Stimulated activated memory B cell treated with anti-CD40 and anti-IgM and Interleukin-4, amounts not matched to agents 10 μg/mL and 1 μg/mL and 100 μg/mL, for 72 hours (primary cell): Measurements from ENCODE around the gene GPR151.
A peak's percentile ranks its signal among the peaks of the same experiment; 100 is the strongest.

ENCODE experiments used
- ATAC-seq: fragments of 150-1000 bp; cut with Tn5 transposase; 2 replicates; pipeline ENCODE4 v1.10.0; 2021
- H3K27ac Mint-ChIP-seq: one replicate; pipeline ENCODE4 v1.8.0; 2022; ENCODE audit warnings: mild to moderate bottlenecking, mixed read lengths
- H3K27me3 Mint-ChIP-seq: one replicate; pipeline ENCODE4 v1.8.0; 2022; ENCODE audit warnings: mixed read lengths
- H3K36me3 Mint-ChIP-seq: one replicate; pipeline ENCODE4 v1.8.0; 2022; ENCODE audit warnings: mixed read lengths
- H3K4me1 Mint-ChIP-seq: one replicate; pipeline ENCODE4 v1.8.0; 2022; ENCODE audit warnings: mixed read lengths
- H3K4me3 Mint-ChIP-seq: one replicate; pipeline ENCODE4 v1.8.0; 2022; ENCODE audit warnings: mild to moderate bottlenecking, moderate library complexity, mixed read lengths
- H3K9me3 Mint-ChIP-seq: one replicate; pipeline ENCODE4 v1.8.0; 2022; ENCODE audit warnings: mixed read lengths

Gene GPR151

GRCh38 chr5:146533260-146533857 lies 17.4 kb upstream of the GPR151 start:
- Mint-ChIP-seq H3K27ac (no peak overlapping the region), H3K36me3 (no peaks in the 10 kb centered on the region), H3K4me1 (peaks cover 7% of the 10 kb centered on the region), H3K27me3 (no peaks in the 10 kb centered on the region), H3K4me3 (no peak overlapping the region), H3K9me3 (no peaks in the 10 kb centered on the region)
- ATAC-seq, result peak; percentile 78

- ATAC-seq, result peak; percentile 42
- H3K4me1 Mint-ChIP-seq, result peaks cover 7% of the 10 kb centered on the region
- no peaks in the 10 kb centered on the region for H3K36me3 Mint-ChIP-seq
- no peak overlapping the region for H3K4me3 Mint-ChIP-seq
- no peaks in the 10 kb centered on the region for H3K9me3 Mint-ChIP-seq
- no peak overlapping the region for H3K27ac Mint-ChIP-seq
- H3K27me3 Mint-ChIP-seq, result peaks cover 10% of the 10 kb centered on the region
These were observed 14.0 kb upstream of the GPR151 start for GRCh38 chr5:146529984-146530383.

- H3K4me1 Mint-ChIP-seq, result peaks cover 3% of the 10 kb centered on the region
- H3K27me3 Mint-ChIP-seq, result peaks cover 11% of the 10 kb centered on the region
- H3K9me3 Mint-ChIP-seq, result no peaks in the 10 kb centered on the region
- H3K27ac Mint-ChIP-seq, result no peak overlapping the region
- no peaks in the 10 kb centered on the region for H3K36me3 Mint-ChIP-seq
- ATAC-seq, result no peak
- no peak overlapping the region for H3K4me3 Mint-ChIP-seq
These were observed 12.2 kb upstream of the GPR151 start for GRCh38 chr5:146528236-146528635.

DNA sequence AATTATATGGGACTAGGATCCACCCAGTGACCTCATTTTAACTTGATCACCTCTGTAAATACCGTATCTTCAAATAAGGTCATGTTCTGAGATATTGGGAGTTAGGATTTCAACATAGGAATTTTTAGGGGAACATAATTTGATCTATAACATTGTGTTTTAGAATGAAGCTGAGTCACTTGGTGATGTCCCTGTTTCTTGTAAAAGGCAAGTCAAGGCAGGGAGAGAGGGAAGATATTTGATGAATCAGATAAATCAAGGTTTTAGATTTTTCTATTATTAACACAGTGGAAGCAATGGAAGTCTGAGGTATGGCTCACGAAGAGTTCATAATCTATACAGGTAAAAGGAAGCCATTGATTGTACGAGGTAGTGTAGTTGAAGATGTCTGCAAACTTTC lies 11.8 kb upstream of the GPR151 start:
- no peak overlapping the region for H3K27ac Mint-ChIP-seq
- H3K9me3 Mint-ChIP-seq, result no peaks in the 10 kb centered on the region
- H3K27me3 Mint-ChIP-seq, result peaks cover 15% of the 10 kb centered on the region
- H3K4me3 Mint-ChIP-seq, result no peak overlapping the region
- no peak for ATAC-seq
- H3K36me3 Mint-ChIP-seq, result no peaks in the 10 kb centered on the region
- H3K4me1 Mint-ChIP-seq, result no peaks in the 10 kb centered on the region

- no peak overlapping the region for H3K4me3 Mint-ChIP-seq
- peaks cover 27% of the 10 kb centered on the region for H3K27me3 Mint-ChIP-seq
- H3K27ac Mint-ChIP-seq, result no peak overlapping the region
- no peak for ATAC-seq
- H3K4me1 Mint-ChIP-seq, result no peaks in the 10 kb centered on the region
- H3K36me3 Mint-ChIP-seq, result no peaks in the 10 kb centered on the region
- H3K9me3 Mint-ChIP-seq, result no peaks in the 10 kb centered on the region
These were observed 7.7 kb upstream of the GPR151 start for GRCh38 chr5:146523698-146524097.

DNA sequence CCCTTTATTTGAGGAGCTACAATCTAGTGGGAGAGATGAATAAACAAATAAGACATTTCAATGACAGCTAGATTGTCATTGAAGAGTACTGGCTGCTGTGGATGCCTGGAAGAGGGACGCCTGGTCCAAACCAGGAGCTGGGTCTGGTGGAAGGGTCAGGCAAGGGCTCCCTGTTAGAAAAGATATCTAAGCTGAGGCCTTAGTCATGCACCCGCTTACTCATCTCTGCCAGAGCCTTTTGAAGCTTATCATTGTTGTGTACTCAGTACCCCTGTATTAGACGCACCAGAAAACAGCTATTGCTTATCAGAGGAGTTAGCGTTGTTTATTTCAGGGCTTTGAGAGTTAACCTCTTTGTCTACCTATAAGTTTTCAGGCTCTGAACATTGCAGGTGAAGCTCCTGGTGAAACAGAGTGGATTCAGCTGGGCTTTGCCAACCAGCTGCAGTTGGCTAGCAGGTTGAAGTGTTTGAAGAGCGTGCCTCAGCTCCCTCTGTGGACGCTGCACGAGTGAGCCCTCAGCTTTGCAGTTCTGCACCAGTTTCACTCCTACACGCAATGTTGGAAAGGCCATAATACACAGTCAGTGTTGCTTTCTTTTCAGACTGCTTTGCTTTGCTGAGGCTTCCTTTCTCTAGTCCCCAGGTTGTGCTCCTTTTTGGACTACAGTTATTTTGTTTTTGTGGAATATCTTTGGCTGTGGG lies 5.6 kb upstream of the GPR151 start:
- Mint-ChIP-seq H3K9me3 (no peaks in the 10 kb centered on the region), H3K4me1 (no peaks in the 10 kb centered on the region), H3K27ac (no peak overlapping the region), H3K36me3 (no peaks in the 10 kb centered on the region), H3K27me3 (peaks cover 17% of the 10 kb centered on the region), H3K4me3 (no peak overlapping the region)
- no peak for ATAC-seq

GRCh38 chr5:146520731-146521130 lies 4.7 kb upstream of the GPR151 start:
- Mint-ChIP-seq H3K4me1 (no peaks in the 10 kb centered on the region), H3K9me3 (no peaks in the 10 kb centered on the region), H3K36me3 (no peaks in the 10 kb centered on the region), H3K27me3 (peaks cover 17% of the 10 kb centered on the region), H3K27ac (no peak overlapping the region), H3K4me3 (no peak overlapping the region)
- ATAC-seq, result no peak

DNA sequence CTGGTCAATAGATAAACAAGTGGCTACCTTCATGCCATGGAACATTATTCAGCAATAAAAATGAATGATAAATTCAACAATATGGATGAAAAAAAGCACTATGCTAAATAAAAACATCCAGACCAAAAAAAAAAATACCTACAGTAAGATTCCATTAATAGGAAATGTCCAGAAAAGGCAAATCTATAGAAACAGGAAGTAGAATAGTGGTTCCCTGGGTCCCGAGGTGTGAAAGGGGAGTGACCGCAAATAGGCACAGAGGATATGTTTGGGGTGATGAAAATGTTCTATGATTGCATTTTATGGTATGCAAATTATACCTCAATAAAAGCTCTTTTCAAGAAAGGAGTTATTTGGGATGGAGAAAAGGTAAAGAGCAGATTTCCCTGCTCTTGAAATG lies 3.6 kb upstream of the GPR151 start:
- no peak for ATAC-seq
- H3K27me3 Mint-ChIP-seq, result peaks cover 17% of the 10 kb centered on the region
- no peaks in the 10 kb centered on the region for H3K9me3 Mint-ChIP-seq
- no peaks in the 10 kb centered on the region for H3K4me1 Mint-ChIP-seq
- H3K4me3 Mint-ChIP-seq, result no peak overlapping the region
- H3K36me3 Mint-ChIP-seq, result peaks cover 5% of the 10 kb centered on the region
- no peak overlapping the region for H3K27ac Mint-ChIP-seq

- no peak overlapping the region for H3K4me3 Mint-ChIP-seq
- H3K36me3 Mint-ChIP-seq, result peaks cover 15% of the 10 kb centered on the region
- H3K27ac Mint-ChIP-seq, result no peak overlapping the region
- no peak for ATAC-seq
- no peaks in the 10 kb centered on the region for H3K9me3 Mint-ChIP-seq
- H3K27me3 Mint-ChIP-seq, result no peaks in the 10 kb centered on the region
- no peaks in the 10 kb centered on the region for H3K4me1 Mint-ChIP-seq
These were observed 378 bp downstream of the GPR151 start for GRCh38 chr5:146515473-146516150.

DNA sequence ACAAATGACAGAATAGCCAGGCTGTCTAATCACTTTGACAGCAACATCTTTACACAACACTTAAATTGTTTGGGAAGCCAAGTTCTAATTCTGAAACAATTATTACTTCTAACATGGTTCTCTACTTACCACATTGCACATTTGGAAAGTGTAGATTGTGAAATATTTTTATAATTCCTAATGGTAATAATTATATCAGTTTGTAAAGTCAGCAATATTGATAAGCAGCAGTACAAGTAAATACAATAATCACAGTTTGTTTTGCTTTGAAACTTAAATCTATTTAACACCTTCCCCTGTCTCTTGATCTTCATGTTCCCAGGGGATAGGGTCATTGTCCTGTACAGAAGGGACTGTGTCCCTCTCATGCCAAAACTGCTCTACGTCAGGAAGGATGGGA lies 1.4 kb downstream of the GPR151 start:
- no peak overlapping the region for H3K27ac Mint-ChIP-seq
- ATAC-seq, result no peak
- no peaks in the 10 kb centered on the region for H3K9me3 Mint-ChIP-seq
- no peaks in the 10 kb centered on the region for H3K27me3 Mint-ChIP-seq
- peaks cover 23% of the 10 kb centered on the region for H3K36me3 Mint-ChIP-seq
- no peak overlapping the region for H3K4me3 Mint-ChIP-seq
- no peaks in the 10 kb centered on the region for H3K4me1 Mint-ChIP-seq

- Mint-ChIP-seq H3K4me3 (no peak overlapping the region), H3K36me3 (peaks cover 29% of the 10 kb centered on the region), H3K27ac (no peak overlapping the region), H3K4me1 (no peaks in the 10 kb centered on the region), H3K27me3 (no peaks in the 10 kb centered on the region), H3K9me3 (no peaks in the 10 kb centered on the region)
- ATAC-seq, result no peak
These were observed 2.5 kb downstream of the GPR151 start for GRCh38 chr5:146513462-146513861.

- H3K9me3 Mint-ChIP-seq, result no peaks in the 10 kb centered on the region
- peaks cover 45% of the 10 kb centered on the region for H3K36me3 Mint-ChIP-seq
- no peak overlapping the region for H3K27ac Mint-ChIP-seq
- ATAC-seq, result no peak
- H3K27me3 Mint-ChIP-seq, result no peaks in the 10 kb centered on the region
- H3K4me1 Mint-ChIP-seq, result no peaks in the 10 kb centered on the region
- no peak overlapping the region for H3K4me3 Mint-ChIP-seq
These were observed 5.3 kb downstream of the GPR151 start for GRCh38 chr5:146510559-146511125.

DNA sequence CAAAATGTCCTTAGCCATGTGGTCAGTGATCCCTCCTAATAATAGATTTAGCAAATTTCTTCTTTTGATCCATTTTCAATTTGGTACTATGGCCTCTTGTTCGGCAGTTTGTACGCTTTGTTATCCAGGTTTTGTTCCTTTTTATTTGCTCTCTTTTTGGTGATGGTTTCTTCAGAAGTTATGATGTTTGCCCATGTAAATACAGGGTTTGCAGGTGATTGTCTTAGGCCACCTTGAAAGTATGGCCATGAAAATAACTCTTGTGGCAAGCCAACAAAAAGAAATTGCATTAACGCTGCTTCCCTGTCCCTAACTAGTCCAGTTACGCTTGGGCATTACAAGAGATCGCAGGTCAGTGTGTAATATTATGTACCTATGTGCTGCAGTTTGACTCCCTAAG lies 8.6 kb downstream of the GPR151 start:
- no peaks in the 10 kb centered on the region for H3K27me3 Mint-ChIP-seq
- ATAC-seq, result no peak
- H3K36me3 Mint-ChIP-seq, result peaks cover 61% of the 10 kb centered on the region
- no peak overlapping the region for H3K4me3 Mint-ChIP-seq
- H3K9me3 Mint-ChIP-seq, result no peaks in the 10 kb centered on the region
- H3K27ac Mint-ChIP-seq, result no peak overlapping the region
- no peaks in the 10 kb centered on the region for H3K4me1 Mint-ChIP-seq

DNA sequence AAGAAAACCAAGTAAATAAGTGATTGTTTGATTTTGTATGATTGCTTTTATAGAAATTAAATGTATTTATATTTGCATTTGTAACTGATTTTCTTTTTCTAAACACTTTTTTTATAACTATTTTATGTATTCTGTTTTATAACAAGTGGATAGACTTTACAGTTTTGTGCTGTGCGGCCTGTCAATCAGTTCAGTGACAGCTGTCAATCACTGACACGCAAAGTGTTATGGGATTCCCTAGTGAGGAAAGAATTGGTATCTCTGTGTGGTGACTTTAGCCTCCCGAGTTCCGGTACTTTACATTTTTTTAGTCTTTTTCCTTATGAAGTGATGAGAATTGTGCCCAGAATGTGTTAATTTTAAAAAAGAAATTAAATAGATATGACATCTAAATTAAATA lies 16.3 kb downstream of the GPR151 start:
- H3K27ac Mint-ChIP-seq, result no peak overlapping the region
- ATAC-seq, result no peak

GRCh38 chr5:146494656-146495055 lies 21.3 kb downstream of the GPR151 start:
- peaks cover 61% of the 10 kb centered on the region for H3K36me3 Mint-ChIP-seq
- no peak overlapping the region for H3K27ac Mint-ChIP-seq
- no peaks in the 10 kb centered on the region for H3K4me1 Mint-ChIP-seq
- H3K9me3 Mint-ChIP-seq, result no peaks in the 10 kb centered on the region
- ATAC-seq, result no peak
- no peak overlapping the region for H3K4me3 Mint-ChIP-seq
- no peaks in the 10 kb centered on the region for H3K27me3 Mint-ChIP-seq

More for the DNA sequence above, 16.3 kb downstream of the GPR151 start:
- peaks cover 43% of the 10 kb centered on the region for H3K36me3 Mint-ChIP-seq
- H3K4me3 Mint-ChIP-seq, result no peak overlapping the region
- H3K27me3 Mint-ChIP-seq, result no peaks in the 10 kb centered on the region
- H3K4me1 Mint-ChIP-seq, result no peaks in the 10 kb centered on the region
- H3K9me3 Mint-ChIP-seq, result no peaks in the 10 kb centered on the region
